H1 (cell line): ENCODE measurements around the gene CABLES2. TPM values are rescaled to one million over a fixed set of nuclear protein-coding genes. Genes with fewer than 3 reads are reported as not detected.

Experiments used
- CTCF ChIA-PET: fragments of 300-600 bp; sonication (Branson Sonifier 250); formaldehyde crosslinking; loops from one replicate; lab custom pipeline; 2021; ENCODE audit not compliant: partially characterized antibody; lab: Charles Lee
- POLR2A ChIA-PET: fragments of 300-600 bp; sonication (Branson Sonifier 250); formaldehyde crosslinking; loops from one replicate; lab custom pipeline; 2021; ENCODE audit warnings: inconsistent platforms; ENCODE audit not compliant: partially characterized antibody; lab: Charles Lee
- DNase-seq, 2 experiments: peaks; one replicate each; pipeline versions ENCODE4 v3.0.0 to v3.0.0-alpha.2; 2010 to 2022; ENCODE audit warnings: low spot score in 2 of 2, low read depth in 1 of 2, mixed read lengths in 1 of 2
- FAIRE-seq: peaks from 2 replicates; lab custom pipeline; 2011; peaks lifted over from hg19 to GRCh38; lab: Jason Lieb, UNC
- H2AFZ ChIP-seq: 2 replicates; pipeline ENCODE4 v1.8.1; 2012; ENCODE audit warnings: low read length, inconsistent platforms
- H2AK5ac ChIP-seq: 2 replicates; pipeline ENCODE4 v1.6.1; 2013; ENCODE audit warnings: low read depth, low read length
- H2BK120ac ChIP-seq: replicated peaks from 2 replicates; pipeline ENCODE3; 2013; ENCODE audit warnings: low read depth, low read length, inconsistent platforms
- H2BK12ac ChIP-seq: 2 replicates; pipeline ENCODE4 v1.6.1; 2013; ENCODE audit warnings: low read depth, low read length
- H2BK15ac ChIP-seq: 2 replicates; pipeline ENCODE4 v1.6.1; 2013; ENCODE audit warnings: low read length
- H2BK20ac ChIP-seq: 2 replicates; pipeline ENCODE4 v1.6.1; 2013; ENCODE audit warnings: low read length
- H2BK5ac ChIP-seq: 2 replicates; pipeline ENCODE4 v1.6.1; 2013; ENCODE audit warnings: low read depth, low read length
- H3K14ac ChIP-seq: 2 replicates; pipeline ENCODE4 v1.6.1; 2013; ENCODE audit warnings: inconsistent platforms; ENCODE audit not compliant: insufficient read length
- H3K18ac ChIP-seq: 2 replicates; pipeline ENCODE4 v1.6.1; 2013; ENCODE audit warnings: low read length; ENCODE audit errors: extremely low read depth
- H3K23ac ChIP-seq: 2 replicates; pipeline ENCODE4 v1.6.1; 2013; ENCODE audit warnings: inconsistent platforms; ENCODE audit not compliant: insufficient read length
- H3K23me2 ChIP-seq: 2 replicates; pipeline ENCODE4 v1.6.1; 2013; ENCODE audit warnings: low read depth, low read length
- H3K27ac ChIP-seq: 2 replicates; pipeline ENCODE4 v1.6.1; 2011; ENCODE audit warnings: low read depth, low read length, inconsistent platforms
- H3K27me3 ChIP-seq, 4 experiments: replicated peaks in 1 of 4; 1 replicate in 1 of 4; 2 replicates in 3 of 4; pipeline versions ENCODE4 v1.6.1 to v1.8.1; 2011 to 2013; ENCODE audit warnings: low read length in 3 of 4, mild to moderate bottlenecking in 3 of 4, inconsistent platforms in 2 of 4, mixed read lengths in 2 of 4, moderate library complexity in 1 of 4; ENCODE audit not compliant: control insufficient read depth in 3 of 4, insufficient read depth in 3 of 4; ENCODE audit errors: extremely low read depth in 1 of 4
- H3K36me3 ChIP-seq, 4 experiments: 2 replicates each; pipeline versions ENCODE4 v1.6.1 to v1.8.1; 2011 to 2013; ENCODE audit warnings: mild to moderate bottlenecking in 4 of 4, low read length in 3 of 4, moderate library complexity in 2 of 4, control low read depth in 1 of 4, inconsistent platforms in 1 of 4; ENCODE audit not compliant: insufficient read depth in 4 of 4, control insufficient read depth in 2 of 4
- H3K4ac ChIP-seq: replicated peaks from 2 replicates; pipeline ENCODE3; 2013; ENCODE audit warnings: low read length, low read depth, mixed read lengths, inconsistent platforms; ENCODE audit not compliant: insufficient read length
- H3K4me1 ChIP-seq, 4 experiments: replicated peaks in 1 of 4; 1 replicate in 1 of 4; 2 replicates in 3 of 4; pipeline versions ENCODE4 v1.6.1 to v1.8.1; 2011 to 2013; ENCODE audit warnings: low read length in 3 of 4, inconsistent platforms in 2 of 4, mixed read lengths in 1 of 4; ENCODE audit not compliant: insufficient read depth in 4 of 4, control insufficient read depth in 3 of 4
- H3K4me2 ChIP-seq, 2 experiments: 2 replicates each; pipeline versions ENCODE4 v1.6.1 to v1.8.1; 2011 to 2013; ENCODE audit warnings: low read depth in 2 of 2, low read length in 2 of 2, control low read depth in 1 of 2, inconsistent platforms in 1 of 2, mild to moderate bottlenecking in 1 of 2; ENCODE audit not compliant: insufficient read depth in 1 of 2
- H3K4me3 ChIP-seq, 4 experiments: fragments of 200-600, 300-600 bp in 1 of 4; sonication (generic), shearing (Covaris generic), sonication (Bioruptor Twin) in 1 of 4; 2 replicates each; pipeline versions ENCODE4 v1.5.1 to v1.8.1; 2011 to 2016; ENCODE audit warnings: low read length in 4 of 4, low read depth in 3 of 4, control low read depth in 2 of 4, inconsistent platforms in 2 of 4, mild to moderate bottlenecking in 2 of 4, mixed read lengths in 1 of 4, moderate library complexity in 1 of 4; ENCODE audit not compliant: insufficient read depth in 2 of 4; ENCODE audit errors: extremely low read depth in 1 of 4
- H3K56ac ChIP-seq: replicated peaks from 2 replicates; pipeline ENCODE3; 2013; ENCODE audit warnings: low read depth, mild to moderate bottlenecking, mixed read lengths, low read length, inconsistent platforms; ENCODE audit not compliant: insufficient read length
- H3K79me1 ChIP-seq: 2 replicates; pipeline ENCODE4 v1.6.1; 2013; ENCODE audit warnings: low read depth, low read length, control low read depth
- H3K79me2 ChIP-seq, 2 experiments: 2 replicates each; pipeline versions ENCODE4 v1.6.1 to v1.8.1; 2012 to 2013; ENCODE audit warnings: low read length in 2 of 2, mild to moderate bottlenecking in 2 of 2, inconsistent platforms in 1 of 2; ENCODE audit not compliant: insufficient read depth in 2 of 2, control insufficient read depth in 1 of 2
- H3K9ac ChIP-seq, 4 experiments: replicated peaks in 1 of 4; 1 replicate in 1 of 4; 2 replicates in 3 of 4; pipeline versions ENCODE4 v1.6.1 to v1.8.1; 2011 to 2013; ENCODE audit warnings: low read depth in 3 of 4, low read length in 3 of 4, control low read depth in 2 of 4, mild to moderate bottlenecking in 2 of 4, moderate library complexity in 2 of 4, inconsistent platforms in 1 of 4; ENCODE audit errors: extremely low read depth in 1 of 4
- H3K9me3 ChIP-seq, 2 experiments: 2 replicates each; pipeline versions ENCODE4 v1.6.1 to v1.8.1; 2012 to 2013; ENCODE audit warnings: mild to moderate bottlenecking in 2 of 2, moderate library complexity in 2 of 2, control low read depth in 1 of 2, inconsistent platforms in 1 of 2, low read depth in 1 of 2, low read length in 1 of 2, mixed read lengths in 1 of 2; ENCODE audit not compliant: insufficient read depth in 2 of 2
- H4K20me1 ChIP-seq, 2 experiments: replicated peaks in 1 of 2; 2 replicates each; pipeline versions ENCODE3 to v1.8.1; 2011 to 2013; ENCODE audit warnings: inconsistent platforms in 2 of 2, low read length in 2 of 2, mild to moderate bottlenecking in 1 of 2; ENCODE audit not compliant: insufficient read depth in 2 of 2, control insufficient read depth in 1 of 2
- H4K5ac ChIP-seq: 2 replicates; pipeline ENCODE4 v1.6.1; 2013; ENCODE audit warnings: low read length, low read depth, mixed read lengths, inconsistent platforms; ENCODE audit not compliant: insufficient read length
- H4K8ac ChIP-seq: 2 replicates; pipeline ENCODE4 v1.8.0; 2013; ENCODE audit warnings: mild to moderate bottlenecking, moderate library complexity, low read length, inconsistent platforms; ENCODE audit not compliant: insufficient read depth; ENCODE audit errors: extremely low read depth
- H4K91ac ChIP-seq: replicated peaks from 2 replicates; pipeline ENCODE3; 2013; ENCODE audit warnings: low read length, mixed read lengths, inconsistent platforms; ENCODE audit not compliant: insufficient read length
- ASH2L ChIP-seq: fragments of 200-600, 300-600 bp; sonication (generic); IDR thresholded peaks from one replicate; pipeline ENCODE4 v1.7.1; 2017; ENCODE audit warnings: low read length
- CHD1 ChIP-seq: IDR thresholded peaks from 2 replicates; pipeline ENCODE4 v1.6.1; 2012; ENCODE audit warnings: low read depth, low read length, improper control_type of control experiment
- CTBP2 ChIP-seq: IDR thresholded peaks from 2 replicates; pipeline ENCODE4 v1.7.0; 2011; ENCODE audit warnings: borderline replicate concordance, mild to moderate bottlenecking, moderate library complexity, mixed read lengths, low read length; ENCODE audit not compliant: insufficient read depth, insufficient read length
- EZH2 ChIP-seq: fragments of 200-600 bp; sonication (generic); IDR thresholded peaks from 2 replicates; pipeline ENCODE4 v1.7.1; 2012; ENCODE audit warnings: low read depth, mild to moderate bottlenecking, moderate library complexity, low read length, inconsistent platforms; ENCODE audit not compliant: severe bottlenecking
- MAFK ChIP-seq: IDR thresholded peaks from 2 replicates; pipeline ENCODE4 v1.6.1; 2012; ENCODE audit warnings: low read depth, mild to moderate bottlenecking, improper control_type of control experiment, low read length
- SAP30 ChIP-seq: fragments of 300-600 bp; sonication (generic); IDR thresholded peaks from 2 replicates; pipeline ENCODE4 v1.7.1; 2012; ENCODE audit warnings: low read length, moderate library complexity, mild to moderate bottlenecking, inconsistent platforms; ENCODE audit not compliant: insufficient read depth, insufficient replicate concordance
- WGBS, 2 experiments: shearing (Covaris generic) in 1 of 2; methylation state at CpG; one replicate each; pipeline versions ENCODE4 v1.1.6 to v1.1.7; 2013 to 2015; ENCODE audit warnings: low lambda C conversion rate in 2 of 2, mixed read lengths in 2 of 2, inconsistent platforms in 1 of 2, low coverage in 1 of 2, missing lambda C conversion rate in 1 of 2; ENCODE audit not compliant: insufficient replicate concordance in 2 of 2, insufficient coverage in 1 of 2, insufficient read length in 1 of 2; ENCODE audit errors: extremely low coverage in 1 of 2, missing lambda C conversion rate in 1 of 2; 5-methylcytosine and 5-hydroxymethylcytosine counted together
- polyA plus RNA-seq, 7 experiments: library from polyadenylated mRNA; depleted of rRNA in 3 of 7; stranded (reverse) in 5 of 7; unstranded in 2 of 7; fragments of >200 nt in 5 of 7; fragments of 200-250 nt in 2 of 7; gene quantifications; 1 replicate in 5 of 7; 2 replicates in 1 of 7; 4 replicates in 1 of 7; pipeline versions ENCODE4 v1.2.1 to v1.2.3, GENCODE V29; 2011 to 2013; ENCODE audit warnings: missing spikeins in 2 of 7, mixed read lengths in 2 of 7
- total RNA-seq: library from RNA; stranded (reverse); fragmentation: NEBNext Ultra II Directional; extraction: Animal tissue kit (Norgen Biotek cat#: 25700); gene quantifications from 2 replicates; pipeline ENCODE4 v1.2.1, GENCODE V29; 2021

CABLES2 gene
- total and polyA plus RNA-seq, 2 of the 8 experiments (the other 6 are each of a cell fraction or from before 2014, with no cell fraction given), result 8.0 to 8.8 TPM

GRCh38 chr20:62387933-62388635 is 19.0 kb downstream of the CABLES2 start:
- no peak overlapping the region for H3K4ac ChIP-seq
- 85% methylated on average over 19 of the region's 20 CpGs; no CpG with 5 or more reads in 1 of the 2 experiments for WGBS, 2 experiments
- no peak overlapping the region for H3K23ac ChIP-seq
- peaks cover 10% of the 10 kb centered on the region for H3K79me1 ChIP-seq
- peak overlapping the region in 3 of 4 experiments; percentile 56 to 91 (median 91); a peak in 6 of 7 replicates for H3K9ac ChIP-seq
- no peak overlapping the region for H4K91ac ChIP-seq
- peaks cover 4 to 39% of the 10 kb centered on the region in 2 experiments; a peak in 3 of 4 replicates for H3K79me2 ChIP-seq
- H3K56ac ChIP-seq, result no peak overlapping the region
- no peak overlapping the region for H2BK5ac ChIP-seq
- FAIRE-seq (no peak), DNase-seq (no peak)
- peaks cover 11% of the 10 kb centered on the region; the same call in 1 of the 2 replicates for H3K23me2 ChIP-seq
- H3K27me3 ChIP-seq, result no peaks in the 10 kb centered on the region
- no peak overlapping the region for H2BK15ac ChIP-seq
- H2AFZ ChIP-seq, result no peak overlapping the region
- peak overlapping the region; percentile 86 to 99 for H3K4me2 ChIP-seq
- no peak overlapping the region for H2BK120ac ChIP-seq
- no peak overlapping the region for H3K18ac ChIP-seq
- peak overlapping the region; percentile 88; the same call in 1 of the 2 replicates for H3K27ac ChIP-seq
- no peak overlapping the region for H2BK20ac ChIP-seq
- H3K4me3 ChIP-seq, result peak overlapping the region; percentile 93 to 100 (median 99)
- H4K20me1 ChIP-seq, result peaks cover 8 to 19% of the 10 kb centered on the region in 2 experiments
- H3K14ac ChIP-seq, result no peak overlapping the region
- H2AK5ac ChIP-seq, result no peak overlapping the region
- H3K36me3 ChIP-seq, result peaks cover 18 to 24% (median 21%) of the 10 kb centered on the region in 4 experiments
- no peaks in the 10 kb centered on the region for H3K9me3 ChIP-seq
- H4K5ac ChIP-seq, result no peak overlapping the region
- H2BK12ac ChIP-seq, result no peak overlapping the region
- H4K8ac ChIP-seq, result no peak overlapping the region
- TF ChIP-seq CTBP2 (no peak), MAFK (no peak), SAP30 (no peak), ASH2L (no peak), CHD1 (no peak), EZH2 (no peak)
- ChIA-PET CTCF (interaction anchor here (0.8 to 14.1 kb wide), 4 partner anchors 15 to 1037 kb away, joined by 3 to 212 read pairs (median 53); partner anchors contain the start of gene LAMA5), POLR2A (interaction anchor here (0.6 to 9.0 kb wide), 19 partner anchors 8 to 120 kb away, joined by 3 to 176 read pairs (median 7); partner anchors contain the start of genes ADRM1 and LAMA5)
- peaks cover 0 to 8% (median 2%) of the 10 kb centered on the region in 4 experiments; a peak in 5 of 7 replicates for H3K4me1 ChIP-seq
